HepG2 (cell line): ENCODE results near the gene BRD8. TPM values are rescaled to one million over a fixed set of nuclear protein-coding genes. Genes with fewer than 3 reads are reported as not detected.

Experiments used
- AHR ChIP-seq: IDR thresholded peaks from 2 replicates; pipeline ENCODE4 v1.6.1; 2018; ENCODE audit warnings: missing genetic modification reagents, missing compliant biosample characterization
- DPF2 ChIP-seq: sonication (generic); formaldehyde crosslinking; IDR thresholded peaks from 2 replicates; pipeline ENCODE4 v1.4.0; 2020; ENCODE audit warnings: mild to moderate bottlenecking, low read depth, missing genetic modification reagents, borderline replicate concordance
- FOXP1 ChIP-seq, 2 experiments: fragments of 450-650 bp in 1 of 2; IDR thresholded peaks; 2 replicates each; pipeline ENCODE4 v1.6.1; 2017 to 2018; ENCODE audit warnings: antibody characterized with exemption in 1 of 2
- HDAC6 ChIP-seq: fragments of 200-600 bp; sonication (generic); IDR thresholded peaks from 2 replicates; pipeline ENCODE4 v1.7.0; 2017; ENCODE audit warnings: mild to moderate bottlenecking, antibody characterized with exemption, low read length, low read depth
- HMG20A ChIP-seq: IDR thresholded peaks from 2 replicates; pipeline ENCODE4 v1.6.1; 2016; ENCODE audit warnings: borderline replicate concordance
- HNRNPK ChIP-seq: fragments of 200-400 bp; formaldehyde crosslinking; IDR thresholded peaks from 2 replicates; pipeline ENCODE4 v1.6.1; 2018; ENCODE audit warnings: low read length, low read depth, moderate library complexity, mild to moderate bottlenecking; ENCODE audit not compliant: poor library complexity, severe bottlenecking
- JUND ChIP-seq: sonication (generic); formaldehyde crosslinking; IDR thresholded peaks from 2 replicates; pipeline ENCODE4 v1.8.0; 2022; ENCODE audit warnings: mild to moderate bottlenecking, missing genetic modification reagents
- KDM5B ChIP-seq: sonication (generic); formaldehyde crosslinking; IDR thresholded peaks from 2 replicates; pipeline ENCODE4 v1.4.0; 2020; ENCODE audit warnings: missing genetic modification reagents, mild to moderate bottlenecking, borderline replicate concordance
- MYC ChIP-seq: sonication (generic); formaldehyde crosslinking; IDR thresholded peaks from 2 replicates; pipeline ENCODE4 v1.9.0; 2021; ENCODE audit warnings: missing genetic modification reagents, borderline replicate concordance
- NR2C2 ChIP-seq: sonication (generic); formaldehyde crosslinking; IDR thresholded peaks from 2 replicates; pipeline ENCODE4 v1.4.0; 2020; ENCODE audit warnings: missing genetic modification reagents, mild to moderate bottlenecking, moderate library complexity, borderline replicate concordance
- PITX1 ChIP-seq: sonication (generic); formaldehyde crosslinking; IDR thresholded peaks from 2 replicates; pipeline ENCODE4 v1.5.1; 2020; ENCODE audit warnings: mild to moderate bottlenecking, missing genetic modification reagents
- SMARCC2 ChIP-seq: fragments of 450-650 bp; IDR thresholded peaks from 2 replicates; pipeline ENCODE4 v1.6.1; 2017; ENCODE audit warnings: antibody characterized with exemption, mild to moderate bottlenecking
- SRF ChIP-seq: IDR thresholded peaks from 2 replicates; pipeline ENCODE4 v1.6.1; 2011; ENCODE audit warnings: mild to moderate bottlenecking, low read depth, low read length, moderate library complexity
- SRSF1 ChIP-seq: fragments of 200-400 bp; formaldehyde crosslinking; optimal IDR thresholded peaks from 2 replicates; pipeline ENCODE3; 2017; ENCODE audit warnings: mild to moderate bottlenecking, low read depth, low read length, moderate library complexity
- SRSF9 ChIP-seq: fragments of 200-400 bp; formaldehyde crosslinking; IDR thresholded peaks from 2 replicates; pipeline ENCODE4 v1.6.1; 2018; ENCODE audit warnings: borderline replicate concordance, mild to moderate bottlenecking, low read depth, low read length; ENCODE audit not compliant: insufficient read depth, poor library complexity, severe bottlenecking
- YEATS4 ChIP-seq: sonication (generic); formaldehyde crosslinking; IDR thresholded peaks from 2 replicates; pipeline ENCODE4 v1.4.0; 2020; ENCODE audit warnings: missing genetic modification reagents, borderline replicate concordance
- ZBTB7A ChIP-seq: sonication (generic); formaldehyde crosslinking; IDR thresholded peaks from 2 replicates; pipeline ENCODE4 v1.8.0; 2022; ENCODE audit warnings: mild to moderate bottlenecking, missing genetic modification reagents
- ZFP62 ChIP-seq: sonication (generic); formaldehyde crosslinking; IDR thresholded peaks from 2 replicates; pipeline ENCODE4 v1.4.0; 2020; ENCODE audit warnings: missing genetic modification reagents
- ZNF101 ChIP-seq: sonication (generic); formaldehyde crosslinking; IDR thresholded peaks from 2 replicates; pipeline ENCODE4 v1.4.0; 2020; ENCODE audit warnings: mild to moderate bottlenecking, low read depth, missing genetic modification reagents, borderline replicate concordance
- ZNF124 ChIP-seq: sonication (generic); formaldehyde crosslinking; IDR thresholded peaks from 2 replicates; pipeline ENCODE4 v1.4.0; 2020; ENCODE audit warnings: missing genetic modification reagents
- ZNF605 ChIP-seq: sonication (generic); formaldehyde crosslinking; IDR thresholded peaks from 2 replicates; pipeline ENCODE4 v1.8.0; 2022; ENCODE audit warnings: mild to moderate bottlenecking, missing genetic modification reagents
- polyA plus RNA-seq, 8 experiments: library from polyadenylated mRNA; depleted of rRNA in 3 of 8; stranded (reverse) in 7 of 8; unstranded in 1 of 8; fragments of >200 nt; fragmentation: Illumina TruSeq in 4 of 8; extraction: Trizol in 4 of 8; gene quantifications; 2 replicates each; pipeline versions ENCODE4 v1.2.1 to v1.2.3, GENCODE V29; 2011 to 2016; ENCODE audit warnings: low read depth in 4 of 8, missing spikeins in 1 of 8, mixed read lengths in 1 of 8; ENCODE audit not compliant: insufficient read depth in 1 of 8
- total RNA-seq, 5 experiments: library from RNA; depleted of rRNA; stranded (reverse); fragments of >200 nt; fragmentation: Illumina TruSeq; extraction: Trizol; gene quantifications; 2 replicates each; pipeline ENCODE4 v1.2.3, GENCODE V29; 2016; ENCODE audit warnings: low read depth in 1 of 5
- TF ChIP-seq, protein P1 (sequence below): sonication (generic); formaldehyde crosslinking; IDR thresholded peaks from 2 replicates; pipeline ENCODE4 v1.8.0; 2022; ENCODE audit warnings: missing genetic modification reagents, mild to moderate bottlenecking, borderline replicate concordance
- TF ChIP-seq, protein P2 (sequence below): IDR thresholded peaks from 2 replicates; pipeline ENCODE4 v1.6.1; 2012; ENCODE audit warnings: low read depth, low read length, improper control_type of control experiment
- TF ChIP-seq, protein P3 (sequence below): sonication (generic); formaldehyde crosslinking; IDR thresholded peaks from 2 replicates; pipeline ENCODE4 v1.4.0; 2020; ENCODE audit warnings: missing genetic modification reagents
- TF ChIP-seq, protein P4 (sequence below): sonication (generic); formaldehyde crosslinking; IDR thresholded peaks from 2 replicates; pipeline ENCODE4 v1.5.0; 2020; ENCODE audit warnings: missing genetic modification reagents

Gene BRD8
- total and polyA plus RNA-seq, 2 of the 13 experiments (the other 11 are each of a cell fraction or from before 2014, with no cell fraction given), result 62.5 to 71.1 TPM

DNA sequence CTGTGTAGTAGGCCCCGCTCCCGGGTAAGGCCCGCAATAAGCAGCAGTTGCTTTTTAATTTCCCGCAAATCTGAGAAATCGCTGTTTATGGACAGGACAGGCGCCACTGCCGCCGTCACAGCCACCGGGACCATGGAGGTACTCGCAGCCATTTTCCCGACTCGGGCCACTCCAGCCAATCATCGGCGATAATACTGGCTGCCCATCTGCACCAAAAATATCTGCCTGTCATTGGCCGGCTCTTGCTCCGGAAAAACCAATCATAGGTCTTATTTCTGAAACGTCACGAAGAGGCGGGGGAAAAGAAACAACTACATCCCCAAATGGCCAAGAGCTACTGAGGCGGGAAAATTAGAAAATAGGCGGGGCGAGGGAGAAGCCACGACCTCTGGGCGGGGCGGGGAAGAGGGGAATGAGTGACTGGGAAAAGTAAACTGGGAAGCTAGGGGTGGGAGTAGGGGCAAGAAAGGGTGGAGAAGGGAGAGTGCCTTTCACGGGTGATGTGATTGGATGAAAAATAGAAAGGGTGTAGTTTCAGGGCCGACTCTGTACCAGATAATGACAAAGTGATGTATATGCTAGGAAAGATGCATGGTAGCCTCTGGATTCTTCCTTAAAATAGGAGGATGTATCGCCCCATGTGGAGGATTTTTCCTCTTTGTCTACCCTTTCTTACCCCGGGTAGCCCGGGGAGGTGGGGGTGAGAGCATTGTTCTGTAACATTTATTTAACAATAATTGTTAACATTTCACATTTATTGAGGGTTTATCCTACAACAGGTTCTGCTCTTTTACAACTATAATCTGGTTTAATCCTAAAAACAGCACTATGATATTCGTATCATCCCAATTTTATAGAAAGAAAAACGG, 35.0 kb upstream of the BRD8 start, which contains the start of gene CDC23 (continued):
- TF ChIP-seq KDM5B (CRISPR knock-in tag) (peak; percentile 42; the same call in 1 of the 2 replicates), YEATS4 (peak; percentile 77), ZFP62 (no peak), ZBTB7A (CRISPR knock-in tag) (no peak), JUND (no peak), ZNF124 (no peak), FOXP1 (IDR thresholded peaks at IDR 0.05) (no peak), FOXP1 (CRISPR knock-in tag; IDR thresholded peaks at IDR 0.05) (no peak), HDAC6 (no peak), HNRNPK (peak; percentile 85), PITX1 (CRISPR knock-in tag) (no peak; the same call in 1 of the 2 replicates), SRF (peak; percentile 91), SMARCC2 (no peak), AHR (no peak), MYC (CRISPR knock-in tag) (peak; percentile 48; the same call in 1 of the 2 replicates), DPF2 (CRISPR knock-in tag) (no peak), SRSF1 (peak; percentile 34), ZNF101 (CRISPR knock-in tag) (no peak), NR2C2 (CRISPR knock-in tag) (peak; percentile 55; the same call in 1 of the 2 replicates), HMG20A (CRISPR knock-in tag) (no peak), SRSF9 (no peak), ZNF605 (peak; percentile 87)
- TF ChIP-seq, protein P1, sequence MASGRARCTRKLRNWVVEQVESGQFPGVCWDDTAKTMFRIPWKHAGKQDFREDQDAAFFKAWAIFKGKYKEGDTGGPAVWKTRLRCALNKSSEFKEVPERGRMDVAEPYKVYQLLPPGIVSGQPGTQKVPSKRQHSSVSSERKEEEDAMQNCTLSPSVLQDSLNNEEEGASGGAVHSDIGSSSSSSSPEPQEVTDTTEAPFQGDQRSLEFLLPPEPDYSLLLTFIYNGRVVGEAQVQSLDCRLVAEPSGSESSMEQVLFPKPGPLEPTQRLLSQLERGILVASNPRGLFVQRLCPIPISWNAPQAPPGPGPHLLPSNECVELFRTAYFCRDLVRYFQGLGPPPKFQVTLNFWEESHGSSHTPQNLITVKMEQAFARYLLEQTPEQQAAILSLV (CRISPR knock-in tag), result no peak
- TF ChIP-seq, protein P2, sequence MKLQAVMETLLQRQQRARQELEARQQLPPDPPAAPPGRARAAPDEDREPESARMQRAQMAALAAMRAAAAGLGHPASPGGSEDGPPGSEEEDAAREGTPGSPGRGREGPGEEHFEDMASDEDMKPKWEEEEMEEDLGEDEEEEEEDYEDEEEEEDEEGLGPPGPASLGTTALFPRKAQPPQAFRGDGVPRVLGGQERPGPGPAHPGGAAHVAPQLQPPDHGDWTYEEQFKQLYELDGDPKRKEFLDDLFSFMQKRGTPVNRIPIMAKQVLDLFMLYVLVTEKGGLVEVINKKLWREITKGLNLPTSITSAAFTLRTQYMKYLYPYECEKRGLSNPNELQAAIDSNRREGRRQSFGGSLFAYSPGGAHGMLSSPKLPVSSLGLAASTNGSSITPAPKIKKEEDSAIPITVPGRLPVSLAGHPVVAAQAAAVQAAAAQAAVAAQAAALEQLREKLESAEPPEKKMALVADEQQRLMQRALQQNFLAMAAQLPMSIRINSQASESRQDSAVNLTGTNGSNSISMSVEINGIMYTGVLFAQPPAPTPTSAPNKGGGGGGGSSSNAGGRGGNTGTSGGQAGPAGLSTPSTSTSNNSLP, result no peak; the same call in 1 of the 2 replicates
- TF ChIP-seq, protein P3, sequence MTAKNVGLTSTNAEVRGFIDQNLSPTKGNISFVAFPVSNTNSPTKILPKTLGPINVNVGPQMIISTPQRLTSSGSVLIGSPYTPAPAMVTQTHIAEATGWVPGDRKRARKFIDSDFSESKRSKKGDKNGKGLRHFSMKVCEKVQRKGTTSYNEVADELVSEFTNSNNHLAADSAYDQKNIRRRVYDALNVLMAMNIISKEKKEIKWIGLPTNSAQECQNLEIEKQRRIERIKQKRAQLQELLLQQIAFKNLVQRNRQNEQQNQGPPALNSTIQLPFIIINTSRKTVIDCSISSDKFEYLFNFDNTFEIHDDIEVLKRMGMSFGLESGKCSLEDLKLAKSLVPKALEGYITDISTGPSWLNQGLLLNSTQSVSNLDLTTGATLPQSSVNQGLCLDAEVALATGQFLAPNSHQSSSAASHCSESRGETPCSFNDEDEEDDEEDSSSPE (CRISPR knock-in tag), result peak; percentile 99
- TF ChIP-seq, protein P4, sequence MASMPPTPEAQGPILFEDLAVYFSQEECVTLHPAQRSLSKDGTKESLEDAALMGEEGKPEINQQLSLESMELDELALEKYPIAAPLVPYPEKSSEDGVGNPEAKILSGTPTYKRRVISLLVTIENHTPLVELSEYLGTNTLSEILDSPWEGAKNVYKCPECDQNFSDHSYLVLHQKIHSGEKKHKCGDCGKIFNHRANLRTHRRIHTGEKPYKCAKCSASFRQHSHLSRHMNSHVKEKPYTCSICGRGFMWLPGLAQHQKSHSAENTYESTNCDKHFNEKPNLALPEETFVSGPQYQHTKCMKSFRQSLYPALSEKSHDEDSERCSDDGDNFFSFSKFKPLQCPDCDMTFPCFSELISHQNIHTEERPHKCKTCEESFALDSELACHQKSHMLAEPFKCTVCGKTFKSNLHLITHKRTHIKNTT (CRISPR knock-in tag), result no peak
